Right lobe of liver (tissue), 4 donors: ENCODE data around the gene TRIOBP.

Experiments used
- CTCF ChIP-seq, 4 donors: fragments of 200-600 bp in 3 of 4; fragments of 450-650 bp in 1 of 4; IDR thresholded peaks; one replicate each; pipeline versions ENCODE4 v1.5.1 to v1.8.0; 2016 to 2022; ENCODE audit warnings: antibody characterized with exemption in 4 of 4, mild to moderate bottlenecking in 2 of 4
- POLR2A ChIP-seq: fragments of 450-650 bp; IDR thresholded peaks from one replicate; pipeline ENCODE4 v1.6.1; 2017; ENCODE audit warnings: antibody characterized with exemption, mild to moderate bottlenecking
- donor health status: DM: no; HTN: no; CAD: no.
- donor health status: DM: no; HTN: no; CAD: no.
- donor health status: DM: no; HTN: yes; CAD: no.

DNA sequence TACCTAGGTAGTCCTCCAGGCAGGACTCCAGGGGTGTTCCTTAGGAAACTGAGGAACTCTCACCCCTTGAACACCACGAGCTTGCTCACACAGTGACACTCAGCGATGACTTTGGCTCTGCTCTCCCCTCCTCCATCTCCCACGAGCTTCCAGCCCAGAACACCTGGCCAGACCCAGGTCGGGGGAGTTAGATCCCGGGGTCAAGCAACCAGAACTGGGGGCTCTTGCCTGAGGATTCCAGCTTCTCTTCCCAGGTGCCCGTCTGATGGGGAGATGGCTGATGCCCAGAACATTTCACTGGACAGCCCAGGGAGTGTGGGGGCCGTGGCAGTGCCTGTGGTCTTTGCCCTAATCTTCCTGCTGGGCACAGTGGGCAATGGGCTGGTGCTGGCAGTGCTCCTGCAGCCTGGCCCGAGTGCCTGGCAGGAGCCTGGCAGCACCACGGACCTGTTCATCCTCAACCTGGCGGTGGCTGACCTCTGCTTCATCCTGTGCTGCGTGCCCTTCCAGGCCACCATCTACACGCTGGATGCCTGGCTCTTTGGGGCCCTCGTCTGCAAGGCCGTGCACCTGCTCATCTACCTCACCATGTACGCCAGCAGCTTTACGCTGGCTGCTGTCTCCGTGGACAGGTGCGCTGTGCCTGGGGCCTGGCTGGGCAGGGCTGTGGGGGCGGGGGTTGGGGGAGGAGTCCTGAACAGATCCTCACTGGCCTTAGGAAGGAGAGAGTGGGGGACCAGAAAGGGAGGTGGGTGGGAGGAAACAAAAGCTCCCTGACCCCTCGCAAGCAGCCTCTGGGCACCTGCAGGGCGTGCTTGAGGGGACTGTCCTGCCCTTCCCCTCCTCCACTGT is 126.5 kb downstream of the TRIOBP start, which contains the start of gene GALR3:
- TF ChIP-seq CTCF (IDR thresholded peaks at IDR 0.05) (no peak), POLR2A (no peak)
